Epithelial cell of proximal tubule (primary cell): Measurements from ENCODE around the gene IL6. TPM values are rescaled to one million over a fixed set of nuclear protein-coding genes. Genes with fewer than 3 reads are reported as not detected.

Source experiments
- DNase-seq: peaks from one replicate; pipeline ENCODE4 v3.0.0-alpha.2; 2011; ENCODE audit warnings: low read depth
- H3K4me3 ChIP-seq: 2 replicates; pipeline ENCODE4 v1.5.1; 2011; ENCODE audit warnings: low read depth, mild to moderate bottlenecking, low read length
- CTCF ChIP-seq: conservative IDR thresholded peaks from 2 replicates; pipeline ENCODE4 v1.5.1; 2012; ENCODE audit warnings: low read depth, mild to moderate bottlenecking, low read length
- total RNA-seq: library from RNA; depleted of rRNA; stranded (reverse); fragments of >200 nt; gene quantifications from 2 replicates; pipeline ENCODE4 v1.2.3, GENCODE V29; 2015

IL6 gene
- total RNA-seq, 1 donor from 2014 or later: 40.4 TPM

DNA sequence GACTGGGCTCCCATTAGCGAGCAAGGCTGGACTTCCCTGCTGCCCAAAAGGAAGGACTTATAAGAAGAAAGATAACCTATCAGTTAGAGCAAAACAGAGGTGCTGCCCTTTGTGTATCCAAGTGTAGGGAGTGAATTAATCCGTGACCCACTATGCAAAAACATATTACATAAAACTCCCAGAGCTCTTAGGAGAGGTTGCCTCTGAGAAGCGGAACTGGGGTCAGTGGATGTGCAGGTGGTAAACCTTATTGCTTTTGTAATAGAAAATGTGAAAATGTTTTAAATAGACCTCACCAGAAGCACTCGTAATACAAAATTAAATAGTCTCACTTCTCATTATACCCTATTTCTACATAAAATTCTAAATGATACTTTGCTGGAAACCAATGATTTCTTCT, 17.1 kb upstream of the IL6 start:
- no peak for TF ChIP-seq CTCF
- DNase-seq: no peak
- no peak overlapping the region for H3K4me3 ChIP-seq

- no peak for TF ChIP-seq CTCF
- H3K4me3 ChIP-seq: no peak overlapping the region
- no peak for DNase-seq
Observed at GRCh38 chr7:22712999-22713398, 14.0 kb upstream of the IL6 start.

DNA sequence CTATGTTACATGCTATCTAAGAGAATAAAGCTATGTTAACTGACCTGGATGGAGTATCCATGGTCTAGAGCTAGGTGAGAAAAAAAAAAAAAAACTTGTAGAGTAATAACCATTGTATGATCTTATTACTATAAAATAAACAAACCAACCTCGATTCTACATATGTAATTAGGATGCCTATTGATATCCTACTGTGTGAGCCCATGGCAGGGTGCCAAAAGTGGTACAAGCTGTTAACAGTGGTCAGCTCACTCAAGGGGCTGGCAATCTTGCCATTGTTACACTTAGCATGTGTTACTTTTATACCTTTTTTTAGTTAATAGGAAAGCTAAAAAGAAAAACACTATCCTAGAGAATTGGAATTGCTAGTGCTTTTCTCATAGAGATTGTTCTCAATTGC, 13.5 kb upstream of the IL6 start:
- TF ChIP-seq CTCF: no peak

GRCh38 chr7:22715969-22716368, 11.0 kb upstream of the IL6 start:
- no peak for TF ChIP-seq CTCF
- DNase-seq: no peak
- H3K4me3 ChIP-seq: no peak overlapping the region

More for the DNA sequence above, 13.5 kb upstream of the IL6 start:
- H3K4me3 ChIP-seq: no peak overlapping the region
- no peak for DNase-seq

DNA sequence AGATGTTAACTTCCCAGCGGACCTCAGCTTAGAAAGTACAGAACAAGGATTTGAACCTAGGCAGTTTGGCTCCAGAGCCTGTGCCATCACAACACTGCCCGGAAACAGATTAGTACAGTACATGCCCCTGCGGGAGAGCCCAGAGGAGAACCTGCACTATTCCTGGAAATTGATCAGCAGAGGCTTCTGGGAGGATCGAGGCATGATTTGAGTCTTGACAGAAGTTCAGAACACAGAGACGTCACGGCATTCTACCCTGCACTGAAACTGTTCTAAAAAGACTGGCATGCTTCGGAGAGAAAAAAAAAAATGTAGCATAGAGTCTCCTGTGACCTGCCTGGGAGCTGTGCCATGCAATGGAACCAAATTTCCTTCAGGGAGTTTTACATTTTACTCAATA, 9.2 kb upstream of the IL6 start:
- TF ChIP-seq CTCF: no peak

DNA sequence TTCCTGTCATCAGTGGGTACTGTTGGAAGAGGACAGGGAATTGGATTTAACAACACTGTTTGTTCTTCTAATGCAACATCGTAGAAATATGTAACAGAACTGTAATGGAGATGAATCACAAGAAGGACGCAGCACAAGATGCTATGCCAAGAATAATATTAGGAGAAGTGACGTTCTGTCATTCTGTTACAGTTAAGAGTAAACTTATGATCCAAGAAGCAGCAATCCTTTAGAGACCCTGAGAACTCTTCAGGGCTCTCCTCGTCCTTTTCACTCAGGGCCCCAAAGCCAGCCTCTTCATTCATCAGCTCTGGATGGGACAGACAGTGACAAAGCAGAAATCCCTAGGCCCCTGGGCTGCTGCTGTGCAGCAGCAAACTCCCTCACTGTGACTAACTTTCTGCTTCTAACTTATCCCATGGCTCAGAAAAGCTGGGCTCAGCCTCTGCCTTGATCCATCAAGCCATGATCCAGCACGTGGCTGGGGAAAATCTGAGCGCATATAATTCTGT, 8.7 kb upstream of the IL6 start:
- no peak overlapping the region for H3K4me3 ChIP-seq
- DNase-seq: no peak
- TF ChIP-seq CTCF: no peak

More for the DNA sequence above, 9.2 kb upstream of the IL6 start:
- DNase-seq: no peak
- H3K4me3 ChIP-seq: no peak overlapping the region

DNA sequence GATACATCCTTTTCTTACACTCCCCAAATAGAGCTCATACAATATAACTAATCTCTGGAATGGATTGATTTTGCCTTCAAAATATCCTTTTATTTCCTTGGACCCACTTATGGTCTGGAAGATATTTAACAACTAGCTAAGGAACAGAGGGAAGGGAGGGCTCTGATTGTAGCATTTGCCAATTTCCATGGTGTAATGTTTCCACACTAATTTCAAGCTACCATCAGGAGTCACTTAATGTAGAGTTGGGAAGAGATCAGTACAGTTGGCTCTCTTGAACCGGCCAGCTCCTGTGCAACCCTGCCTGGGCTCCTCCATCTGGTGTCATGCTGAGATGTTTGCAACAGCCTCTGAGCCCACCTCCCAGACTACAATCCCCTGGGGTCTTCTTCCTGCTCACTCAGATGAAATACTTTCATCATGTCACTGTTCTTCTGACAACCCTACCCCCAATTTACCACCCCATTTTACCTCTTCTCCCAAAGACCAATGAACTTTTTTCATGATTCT, 8.0 kb upstream of the IL6 start:
- TF ChIP-seq CTCF: no peak
- no peak overlapping the region for H3K4me3 ChIP-seq
- DNase-seq: no peak
